AG09319 (cell line): Measurements from ENCODE around the gene KRT7.

Source experiments
- DNase-seq: peaks from one replicate; pipeline ENCODE4 v3.0.0-alpha.2; 2010; ENCODE audit warnings: low read depth; ENCODE audit errors: extremely low read depth
- CTCF ChIP-seq: IDR thresholded peaks from 2 replicates; pipeline ENCODE4 v1.5.1; 2011; ENCODE audit warnings: low read depth, mild to moderate bottlenecking, inconsistent platforms, low read length, moderate library complexity

KRT7 gene

DNA sequence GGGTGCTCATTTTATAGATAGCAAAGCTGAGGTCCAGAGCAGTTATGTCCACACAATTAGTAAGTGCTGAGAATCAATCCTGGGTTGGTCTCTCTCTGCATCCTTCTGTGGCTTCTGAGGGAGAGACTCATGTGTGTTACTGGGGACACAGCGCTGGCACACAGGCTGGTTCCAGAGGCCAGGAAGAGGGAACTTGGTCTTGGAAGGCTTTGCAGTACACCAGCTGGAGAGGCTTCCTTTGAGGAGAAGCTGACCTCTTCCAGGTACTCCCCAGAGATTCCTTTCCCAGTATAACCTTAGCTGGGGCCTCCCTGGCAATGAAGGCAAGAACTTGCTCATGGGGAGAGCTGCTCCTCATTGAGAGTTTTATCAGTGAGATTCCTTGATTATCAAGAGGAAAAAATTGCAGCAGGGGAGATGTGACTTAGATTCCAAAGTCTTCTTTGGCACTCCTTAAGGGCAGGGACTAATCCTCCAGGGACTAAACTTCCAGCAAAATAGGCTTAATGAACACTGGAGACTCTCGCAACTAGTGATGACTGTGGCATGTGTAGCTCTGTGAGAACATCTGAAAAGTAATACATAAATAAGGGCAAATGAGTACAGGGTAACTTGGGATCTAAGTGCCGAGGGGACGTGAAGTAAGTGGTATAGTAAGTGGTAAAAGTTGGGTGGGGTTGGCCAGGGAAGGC, 27.3 kb upstream of the KRT7 start:
- no peak for DNase-seq
- TF ChIP-seq CTCF, result no peak

GRCh38 chr12:52206304-52207040, 26.6 kb upstream of the KRT7 start:
- TF ChIP-seq CTCF, result no peak
- no peak for DNase-seq

DNA sequence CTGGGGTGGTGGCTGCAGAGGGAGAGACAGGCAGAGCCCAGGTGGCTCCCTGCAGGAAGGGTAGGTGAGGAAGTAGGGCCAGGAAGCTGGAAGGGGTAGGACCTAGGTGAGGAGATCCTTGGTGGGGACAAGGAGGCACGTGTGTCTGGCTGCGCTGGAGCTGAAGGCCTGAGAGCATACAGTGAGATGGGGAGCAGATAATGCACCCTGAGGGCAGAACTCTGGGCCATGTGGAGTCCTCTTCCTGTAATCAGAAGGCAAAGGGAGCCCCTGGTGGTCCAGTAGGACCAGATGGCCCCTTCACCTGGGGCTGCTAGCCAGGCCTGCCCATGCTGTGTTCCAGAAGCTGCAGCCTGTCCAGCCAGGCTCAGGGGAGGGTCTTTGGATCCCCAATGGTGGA, 25.9 kb upstream of the KRT7 start:
- no peak for DNase-seq
- no peak for TF ChIP-seq CTCF

DNA sequence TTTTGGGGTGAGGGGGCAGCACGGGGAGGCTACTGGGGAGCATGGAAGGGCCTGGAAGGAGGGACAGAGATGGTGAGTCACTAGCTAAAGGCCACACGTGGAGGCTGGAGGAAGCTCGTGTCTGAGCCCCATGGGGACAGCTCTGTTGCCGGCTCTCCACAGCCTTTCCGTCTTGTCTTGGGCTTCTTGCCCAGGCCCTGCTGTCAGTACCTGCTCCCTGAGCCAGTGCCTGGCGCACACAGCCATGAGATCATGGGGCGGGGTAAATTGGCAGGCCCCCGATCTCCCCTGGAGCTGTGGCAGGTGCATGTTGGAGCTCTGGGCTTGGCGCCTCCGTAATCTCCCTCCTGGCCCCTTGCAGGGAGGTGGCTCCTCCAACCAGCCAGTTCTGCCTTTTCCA, 25.1 kb upstream of the KRT7 start:
- no peak for TF ChIP-seq CTCF
- DNase-seq, result no peak

- DNase-seq, result no peak
- TF ChIP-seq CTCF, result no peak
Observed at GRCh38 chr12:52208424-52209165, 24.4 kb upstream of the KRT7 start.

- DNase-seq, result no peak
- no peak for TF ChIP-seq CTCF
Observed at GRCh38 chr12:52209321-52209720, 23.7 kb upstream of the KRT7 start.
